ENCODE measurements around the gene GTSE1. TPM values are rescaled to one million over a fixed set of nuclear protein-coding genes. Genes with fewer than 3 reads are reported as not detected.
A peak's percentile ranks its signal among the peaks of the same experiment; 100 is the strongest.

GTSE1 gene
- total and polyA plus RNA-seq, 2 of the 13 experiments (the other 11 are each of a cell fraction or from before 2014, with no cell fraction given): 10.7 to 13.5 TPM

- peak; percentile 93 for TF ChIP-seq ZNF18 (CRISPR knock-in tag; IDR thresholded peaks at IDR 0.05; ENCODE audit: insufficient replicate concordance)
- no peak for TF ChIP-seq DMAP1 (CRISPR knock-in tag; IDR thresholded peaks at IDR 0.05)
- TF ChIP-seq PRMT3 (CRISPR knock-in tag; IDR thresholded peaks at IDR 0.05; ENCODE audit: borderline replicate concordance, low read depth): peak; percentile 52; the same call in 1 of the 2 replicates
- TF ChIP-seq NR2F1 (CRISPR knock-in tag; IDR thresholded peaks at IDR 0.05): no peak
- peak; percentile 67 for TF ChIP-seq ERF (CRISPR knock-in tag; IDR thresholded peaks at IDR 0.05)
- no peak; the same call in none of the 2 replicates for TF ChIP-seq ATF5 (CRISPR knock-in tag; IDR thresholded peaks at IDR 0.05; ENCODE audit: low read depth)
- no peak for TF ChIP-seq DDIT3 (CRISPR knock-in tag; IDR thresholded peaks at IDR 0.05)
- no peak; the same call in 1 of the 2 replicates for TF ChIP-seq HIVEP1 (CRISPR knock-in tag; IDR thresholded peaks at IDR 0.05)
- TF ChIP-seq, protein P1, sequence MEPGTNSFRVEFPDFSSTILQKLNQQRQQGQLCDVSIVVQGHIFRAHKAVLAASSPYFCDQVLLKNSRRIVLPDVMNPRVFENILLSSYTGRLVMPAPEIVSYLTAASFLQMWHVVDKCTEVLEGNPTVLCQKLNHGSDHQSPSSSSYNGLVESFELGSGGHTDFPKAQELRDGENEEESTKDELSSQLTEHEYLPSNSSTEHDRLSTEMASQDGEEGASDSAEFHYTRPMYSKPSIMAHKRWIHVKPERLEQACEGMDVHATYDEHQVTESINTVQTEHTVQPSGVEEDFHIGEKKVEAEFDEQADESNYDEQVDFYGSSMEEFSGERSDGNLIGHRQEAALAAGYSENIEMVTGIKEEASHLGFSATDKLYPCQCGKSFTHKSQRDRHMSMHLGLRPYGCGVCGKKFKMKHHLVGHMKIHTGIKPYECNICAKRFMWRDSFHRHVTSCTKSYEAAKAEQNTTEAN (CRISPR knock-in tag; conservative IDR thresholded peaks at IDR 0.05): peak; percentile 82
- TF ChIP-seq KIAA2018 (CRISPR knock-in tag; IDR thresholded peaks at IDR 0.05; ENCODE audit: borderline replicate concordance): no peak
- TF ChIP-seq, protein P2, sequence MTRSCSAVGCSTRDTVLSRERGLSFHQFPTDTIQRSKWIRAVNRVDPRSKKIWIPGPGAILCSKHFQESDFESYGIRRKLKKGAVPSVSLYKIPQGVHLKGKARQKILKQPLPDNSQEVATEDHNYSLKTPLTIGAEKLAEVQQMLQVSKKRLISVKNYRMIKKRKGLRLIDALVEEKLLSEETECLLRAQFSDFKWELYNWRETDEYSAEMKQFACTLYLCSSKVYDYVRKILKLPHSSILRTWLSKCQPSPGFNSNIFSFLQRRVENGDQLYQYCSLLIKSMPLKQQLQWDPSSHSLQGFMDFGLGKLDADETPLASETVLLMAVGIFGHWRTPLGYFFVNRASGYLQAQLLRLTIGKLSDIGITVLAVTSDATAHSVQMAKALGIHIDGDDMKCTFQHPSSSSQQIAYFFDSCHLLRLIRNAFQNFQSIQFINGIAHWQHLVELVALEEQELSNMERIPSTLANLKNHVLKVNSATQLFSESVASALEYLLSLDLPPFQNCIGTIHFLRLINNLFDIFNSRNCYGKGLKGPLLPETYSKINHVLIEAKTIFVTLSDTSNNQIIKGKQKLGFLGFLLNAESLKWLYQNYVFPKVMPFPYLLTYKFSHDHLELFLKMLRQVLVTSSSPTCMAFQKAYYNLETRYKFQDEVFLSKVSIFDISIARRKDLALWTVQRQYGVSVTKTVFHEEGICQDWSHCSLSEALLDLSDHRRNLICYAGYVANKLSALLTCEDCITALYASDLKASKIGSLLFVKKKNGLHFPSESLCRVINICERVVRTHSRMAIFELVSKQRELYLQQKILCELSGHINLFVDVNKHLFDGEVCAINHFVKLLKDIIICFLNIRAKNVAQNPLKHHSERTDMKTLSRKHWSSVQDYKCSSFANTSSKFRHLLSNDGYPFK (CRISPR knock-in tag; IDR thresholded peaks at IDR 0.05; ENCODE audit: borderline replicate concordance): peak; percentile 73
- 0 out of 2 replicates have a peak, but pooled peaks have one; percentile 12 for TF ChIP-seq FOSL2 (CRISPR knock-in tag; IDR thresholded peaks at IDR 0.05)
Observed at GRCh38 chr22:46250035-46250782, 46.5 kb upstream of the GTSE1 start, which contains the start of gene CDPF1 (continued).

Data from HepG2 (cell line).